GM06990 (cell line): ENCODE data around the gene PPP1R3F.

Experiments
- DNase-seq: peaks from one replicate; pipeline ENCODE4 v3.0.0-alpha.2; 2011; ENCODE audit not compliant: insufficient read length; ENCODE audit errors: extremely low read depth
- H3K27me3 ChIP-seq: replicated peaks from 2 replicates; pipeline ENCODE4 v1.6.0; 2011; ENCODE audit warnings: low read length; ENCODE audit not compliant: control insufficient read depth, insufficient read depth
- H3K36me3 ChIP-seq: 2 replicates; pipeline ENCODE4 v1.5.1; 2011; ENCODE audit warnings: low read length; ENCODE audit not compliant: control insufficient read depth, insufficient read depth
- H3K4me3 ChIP-seq: replicated peaks from 2 replicates; pipeline ENCODE4 v1.5.1; 2011; ENCODE audit warnings: low read depth, mild to moderate bottlenecking, control low read depth, low read length
- CTCF ChIP-seq: IDR thresholded peaks from 2 replicates; pipeline ENCODE4 v1.5.1; 2011; ENCODE audit warnings: low read length, control low read depth, mild to moderate bottlenecking, inconsistent platforms; ENCODE audit not compliant: insufficient read depth, poor library complexity, severe bottlenecking

PPP1R3F gene

DNA sequence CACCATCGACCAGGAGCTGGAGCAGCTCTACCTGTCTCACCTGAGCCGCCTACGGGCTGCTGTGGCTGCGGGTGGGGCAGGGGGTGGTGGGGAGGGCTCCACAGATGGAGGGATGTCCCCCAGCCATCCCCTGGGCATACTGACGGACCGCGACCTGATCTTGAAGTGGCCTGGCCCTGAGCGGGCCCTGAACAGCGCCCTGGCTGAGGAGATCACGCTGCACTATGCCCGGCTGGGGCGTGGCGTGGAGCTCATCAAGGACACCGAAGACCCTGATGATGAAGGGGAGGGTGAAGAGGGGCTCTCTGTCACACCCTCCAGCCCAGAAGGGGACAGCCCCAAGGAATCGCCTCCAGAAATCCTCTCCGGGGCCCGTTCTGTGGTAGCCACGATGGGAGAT is 16.5 kb downstream of the PPP1R3F start:
- Histone ChIP-seq H3K27me3 (no peaks in the 10 kb centered on the region), H3K4me3 (no peak overlapping the region), H3K36me3 (no peaks in the 10 kb centered on the region; the same call in 1 of the 2 replicates)
- DNase-seq, result no peak
- TF ChIP-seq CTCF, result no peak

- no peaks in the 10 kb centered on the region for H3K27me3 ChIP-seq
- no peak for TF ChIP-seq CTCF
- H3K4me3 ChIP-seq, result no peak overlapping the region
- no peaks in the 10 kb centered on the region; the same call in 1 of the 2 replicates for H3K36me3 ChIP-seq
- DNase-seq, result no peak
These were observed 17.0 kb downstream of the PPP1R3F start for GRCh38 chrX:49286581-49286980.

GRCh38 chrX:49287665-49288064 is 18.1 kb downstream of the PPP1R3F start:
- Histone ChIP-seq H3K4me3 (no peak overlapping the region), H3K27me3 (no peaks in the 10 kb centered on the region), H3K36me3 (no peaks in the 10 kb centered on the region; the same call in 1 of the 2 replicates)
- no peak for TF ChIP-seq CTCF
- no peak for DNase-seq

GRCh38 chrX:49290215-49290614 is 20.6 kb downstream of the PPP1R3F start:
- DNase-seq, result no peak
- TF ChIP-seq CTCF, result no peak
- no peaks in the 10 kb centered on the region for H3K27me3 ChIP-seq
- no peaks in the 10 kb centered on the region for H3K36me3 ChIP-seq
- no peak overlapping the region for H3K4me3 ChIP-seq

DNA sequence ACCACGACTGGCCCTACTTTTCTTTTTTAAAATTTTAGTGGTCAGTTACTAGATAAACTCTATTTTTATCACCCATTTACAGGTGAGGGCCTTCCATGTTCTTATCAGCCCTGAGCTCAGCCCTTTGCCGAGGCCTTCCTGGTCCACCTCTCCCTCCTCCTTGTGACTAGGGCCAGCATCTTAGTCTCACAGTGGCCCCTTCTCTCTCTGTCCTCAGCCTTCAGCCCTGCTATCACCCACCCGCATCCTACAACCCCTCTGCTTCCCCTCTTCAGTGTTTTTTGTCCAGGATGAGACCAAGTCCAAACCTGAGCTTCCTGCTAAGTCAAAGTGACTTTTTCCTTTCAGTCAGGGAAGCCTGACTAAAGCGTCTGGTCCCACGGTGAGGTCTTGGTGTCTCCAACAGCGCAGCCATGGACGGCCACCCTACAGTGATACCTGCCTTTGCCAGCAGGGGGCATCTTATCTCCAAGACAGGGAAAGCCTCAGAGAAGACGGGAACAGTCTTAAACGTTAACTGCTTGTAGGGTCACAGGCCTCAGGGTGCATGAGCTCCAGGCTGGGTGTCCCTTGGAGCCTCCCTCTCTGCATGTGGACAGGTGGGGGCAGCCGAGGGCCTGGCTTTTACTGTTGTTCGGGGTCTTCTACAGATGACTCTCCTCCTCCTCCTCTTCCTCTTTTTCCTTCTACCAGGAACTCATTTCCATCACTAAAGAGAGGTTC is 22.2 kb downstream of the PPP1R3F start:
- peak; percentile 68 for TF ChIP-seq CTCF
- no peaks in the 10 kb centered on the region for H3K36me3 ChIP-seq
- H3K4me3 ChIP-seq, result no peak overlapping the region
- no peaks in the 10 kb centered on the region for H3K27me3 ChIP-seq
- DNase-seq, result peak; percentile 21
